Tibial artery (tissue), 4 donors: ENCODE data around the gene ERO1B.

Experiments used
- DNase-seq, 2 donors: peaks; one replicate each; pipeline ENCODE4 v3.0.0-alpha.2; 2019
- H3K27ac ChIP-seq, 2 donors: fragments of 200-600 bp; sonication (generic) in 1 of 2; 1 replicate in 1 of 2; 2 replicates in 1 of 2; pipeline ENCODE4 v1.5.1; 2018 to 2019; ENCODE audit warnings: mild to moderate bottlenecking in 1 of 2
- H3K27me3 ChIP-seq, 2 donors: fragments of 200-600 bp; sonication (generic) in 1 of 2; one replicate each; pipeline versions ENCODE4 v1.5.1 to v1.6.0; 2016 to 2019
- H3K36me3 ChIP-seq, 3 donors: fragments of 200-600 bp; sonication (generic) in 2 of 3; one replicate each; pipeline ENCODE4 v1.5.1; 2016 to 2019; ENCODE audit warnings: mild to moderate bottlenecking in 2 of 3
- H3K4me1 ChIP-seq, 4 donors: fragments of 200-600 bp; sonication (generic) in 2 of 4; 1 replicate in 3 of 4; 2 replicates in 1 of 4; pipeline ENCODE4 v1.5.1; 2016 to 2019
- H3K4me3 ChIP-seq, 2 donors: fragments of 200-600 bp; sonication (generic) in 1 of 2; 1 replicate in 1 of 2; 2 replicates in 1 of 2; pipeline ENCODE4 v1.5.1; 2018 to 2019; ENCODE audit warnings: mild to moderate bottlenecking in 2 of 2
- H3K9me3 ChIP-seq, 3 donors: fragments of 200-600 bp; sonication (generic) in 1 of 3; one replicate each; pipeline ENCODE4 v1.5.1; 2016 to 2019
- CTCF ChIP-seq, 2 experiments: fragments of 200-600 bp in 1 of 2; fragments of 450-650 bp in 1 of 2; IDR thresholded peaks; one replicate each; pipeline ENCODE4 v1.5.1; 2017 to 2019; ENCODE audit warnings: antibody characterized with exemption in 2 of 2, mild to moderate bottlenecking in 1 of 2, moderate library complexity in 1 of 2
- intact Hi-C: fragments of 100-400 bp; cut with DNase I; formaldehyde crosslinking; loops from one replicate; pipeline ENCODE4 v1.15.0; 2023; ENCODE audit warnings: low total_unique reads

Gene ERO1B

GRCh38 chr1:236240675-236241074 lies 41.1 kb downstream of the ERO1B start:
- Histone ChIP-seq H3K4me1 (no peaks in the 10 kb centered on the region), H3K27me3 (no peaks in the 10 kb centered on the region), H3K4me3 (no peak overlapping the region), H3K36me3 (peaks cover 12 to 20% (median 13%) of the 10 kb centered on the region in 3 donors), H3K27ac (no peak overlapping the region), H3K9me3 (no peaks in the 10 kb centered on the region)
- DNase-seq, result no peak
- intact Hi-C loops, result no loop called here
- TF ChIP-seq CTCF (IDR thresholded peaks at IDR 0.05), result no peak

- no peak overlapping the region for H3K27ac ChIP-seq
- TF ChIP-seq CTCF (IDR thresholded peaks at IDR 0.05), result no peak
- H3K4me3 ChIP-seq, result no peak overlapping the region
- no peaks in the 10 kb centered on the region for H3K27me3 ChIP-seq
- H3K9me3 ChIP-seq, result no peaks in the 10 kb centered on the region
- H3K36me3 ChIP-seq, result peaks cover 12 to 20% (median 13%) of the 10 kb centered on the region in 3 donors
- no peaks in the 10 kb centered on the region for H3K4me1 ChIP-seq
- no peak for DNase-seq
- intact Hi-C loops, result no loop called here
Measured at GRCh38 chr1:236239092-236239585, 42.6 kb downstream of the ERO1B start.

GRCh38 chr1:236235116-236235515 lies 46.6 kb downstream of the ERO1B start:
- intact Hi-C loops, result no loop called here
- no peak overlapping the region for H3K27ac ChIP-seq
- TF ChIP-seq CTCF (IDR thresholded peaks at IDR 0.05), result no peak

GRCh38 chr1:236228411-236228810 lies 53.3 kb downstream of the ERO1B start:
- no peak for TF ChIP-seq CTCF (IDR thresholded peaks at IDR 0.05)
- Histone ChIP-seq H3K4me3 (no peak overlapping the region), H3K27me3 (no peaks in the 10 kb centered on the region), H3K27ac (no peak overlapping the region), H3K4me1 (no peaks in the 10 kb centered on the region), H3K9me3 (no peaks in the 10 kb centered on the region), H3K36me3 (peaks cover 13 to 38% (median 15%) of the 10 kb centered on the region in 3 donors)
- intact Hi-C loops, result no loop called here
- DNase-seq, result no peak

More at GRCh38 chr1:236235116-236235515, 46.6 kb downstream of the ERO1B start:
- H3K36me3 ChIP-seq, result peaks cover 3 to 12% (median 8%) of the 10 kb centered on the region in 3 donors
- no peak for DNase-seq
- H3K27me3 ChIP-seq, result no peaks in the 10 kb centered on the region
- H3K9me3 ChIP-seq, result no peaks in the 10 kb centered on the region
- H3K4me1 ChIP-seq, result no peaks in the 10 kb centered on the region
- H3K4me3 ChIP-seq, result no peak overlapping the region

- Histone ChIP-seq H3K27ac (no peak overlapping the region), H3K36me3 (peaks cover 13 to 42% (median 18%) of the 10 kb centered on the region in 3 donors), H3K27me3 (no peaks in the 10 kb centered on the region), H3K9me3 (no peaks in the 10 kb centered on the region), H3K4me3 (no peak overlapping the region), H3K4me1 (no peaks in the 10 kb centered on the region)
- TF ChIP-seq CTCF (IDR thresholded peaks at IDR 0.05), result no peak
- intact Hi-C loops, result no loop called here
- DNase-seq, result no peak
Measured at GRCh38 chr1:236222632-236223031, 59.1 kb downstream of the ERO1B start.

- H3K27ac ChIP-seq, result no peak overlapping the region
- no peak overlapping the region for H3K4me3 ChIP-seq
- H3K9me3 ChIP-seq, result no peaks in the 10 kb centered on the region
- intact Hi-C loops, result no loop called here
- H3K4me1 ChIP-seq, result no peaks in the 10 kb centered on the region
- no peaks in the 10 kb centered on the region for H3K27me3 ChIP-seq
- peaks cover 11 to 36% (median 17%) of the 10 kb centered on the region in 3 donors for H3K36me3 ChIP-seq
- no peak for TF ChIP-seq CTCF (IDR thresholded peaks at IDR 0.05)
- DNase-seq, result no peak
Measured at GRCh38 chr1:236220473-236220872, 61.3 kb downstream of the ERO1B start.
